ENCODE results near the gene EN2. TPM values are rescaled to one million over a fixed set of nuclear protein-coding genes. Genes with fewer than 3 reads are reported as not detected.

EN2 gene
- total RNA-seq, 1 donor from 2014 or later, result not detected

DNA sequence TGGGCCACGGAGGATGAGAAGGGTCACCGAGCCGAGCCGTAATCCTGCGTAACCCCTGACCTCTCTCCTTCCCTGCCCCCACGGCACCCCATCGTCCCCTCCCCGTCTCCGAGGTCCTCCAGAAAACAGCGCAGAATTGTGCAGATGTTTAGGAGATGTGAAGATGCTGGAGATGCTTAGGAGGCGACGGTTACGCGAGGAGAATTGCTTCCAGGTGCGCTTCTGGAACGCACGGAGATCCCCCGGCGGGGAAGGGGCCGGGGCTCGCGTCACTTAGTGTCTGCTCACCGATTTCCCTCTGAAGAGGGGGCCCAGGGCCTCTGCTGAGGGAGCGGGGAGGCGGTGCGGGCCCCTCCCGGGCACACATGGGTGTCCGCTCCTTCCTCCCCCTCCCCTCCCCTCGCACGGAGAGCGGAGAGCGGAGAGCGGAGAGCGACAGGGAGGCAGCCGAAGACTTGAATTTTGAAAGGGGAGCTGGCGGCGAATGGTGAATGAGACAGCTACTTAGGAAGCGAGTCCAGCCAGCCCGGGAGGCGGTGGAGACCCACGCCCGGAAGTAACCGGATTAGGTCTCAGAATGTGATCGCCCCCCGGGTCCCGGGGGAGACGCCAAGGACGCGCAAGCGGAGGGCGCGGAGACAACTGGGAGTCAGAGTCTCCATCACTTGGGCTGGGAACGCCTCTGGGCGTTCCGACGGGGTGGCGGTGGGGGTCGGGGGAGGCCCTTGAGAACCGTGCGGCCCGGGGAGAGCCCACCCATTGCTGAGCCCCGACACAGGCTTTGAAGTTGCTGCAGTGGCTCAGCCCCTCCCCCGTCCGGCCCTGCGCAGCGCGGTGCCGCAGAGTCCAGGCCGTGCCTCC is 8.7 kb upstream of the EN2 start:
- intact Hi-C loops (cut with DNase I), result no loop called here
- DNase-seq (ENCODE audit: low spot score), result no peak

DNA sequence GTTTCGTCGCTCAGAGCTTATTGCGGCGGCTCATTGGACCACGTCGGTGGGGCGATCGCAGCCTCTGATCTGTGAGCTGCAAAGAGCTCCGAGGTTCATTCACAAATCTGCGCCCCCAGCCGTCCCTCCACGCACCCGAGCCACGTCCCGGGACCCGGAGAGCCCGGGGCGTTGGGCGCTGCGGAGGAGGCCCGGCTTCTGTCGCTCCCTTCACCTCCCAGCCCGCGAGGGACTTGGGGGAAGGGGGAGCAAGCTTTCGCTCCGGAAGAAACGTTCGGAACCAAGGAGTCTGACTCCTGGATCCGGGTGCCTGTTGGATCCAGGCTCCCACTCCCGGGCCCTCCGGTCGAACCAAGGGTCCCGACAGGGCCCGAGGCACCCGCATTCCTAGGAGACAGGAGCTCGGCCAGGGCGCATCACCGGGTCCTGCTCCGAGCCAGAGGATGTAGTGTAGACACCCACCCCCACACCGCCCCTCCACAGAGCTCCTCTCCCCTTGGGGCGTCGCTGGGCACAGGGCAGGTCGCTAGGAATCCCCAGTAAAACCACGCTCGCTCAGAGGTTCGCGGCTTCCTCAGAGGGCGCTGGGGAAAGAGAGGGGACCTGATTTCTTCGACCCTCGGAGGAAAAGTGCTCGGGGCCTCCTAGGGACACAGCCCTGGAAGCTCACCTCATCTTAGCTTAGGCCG is 7.9 kb upstream of the EN2 start:
- no peak for DNase-seq (ENCODE audit: low spot score)
- intact Hi-C loops (cut with DNase I), result no loop called here

DNA sequence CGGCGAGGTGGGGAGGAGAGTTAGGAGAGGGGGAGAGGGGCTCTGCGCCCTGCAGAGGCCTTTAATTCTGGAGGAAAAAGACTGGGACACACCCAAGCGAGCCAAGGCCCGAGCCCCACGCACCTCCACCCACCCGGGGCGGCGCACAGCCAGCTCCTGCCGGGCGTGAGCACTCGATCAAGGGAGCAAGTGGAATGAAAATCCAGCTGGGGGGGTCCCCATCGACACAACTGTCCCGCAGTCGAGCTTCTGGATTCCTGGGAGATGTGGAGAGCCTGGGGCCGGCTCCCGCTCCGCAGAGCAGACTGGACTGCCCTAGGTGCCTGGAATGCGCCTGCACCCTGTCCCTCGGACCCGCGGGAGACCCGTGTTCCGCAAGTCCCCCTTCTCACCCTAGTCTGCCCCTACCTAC is 7.4 kb upstream of the EN2 start:
- no peak for DNase-seq (ENCODE audit: low spot score)

DNA sequence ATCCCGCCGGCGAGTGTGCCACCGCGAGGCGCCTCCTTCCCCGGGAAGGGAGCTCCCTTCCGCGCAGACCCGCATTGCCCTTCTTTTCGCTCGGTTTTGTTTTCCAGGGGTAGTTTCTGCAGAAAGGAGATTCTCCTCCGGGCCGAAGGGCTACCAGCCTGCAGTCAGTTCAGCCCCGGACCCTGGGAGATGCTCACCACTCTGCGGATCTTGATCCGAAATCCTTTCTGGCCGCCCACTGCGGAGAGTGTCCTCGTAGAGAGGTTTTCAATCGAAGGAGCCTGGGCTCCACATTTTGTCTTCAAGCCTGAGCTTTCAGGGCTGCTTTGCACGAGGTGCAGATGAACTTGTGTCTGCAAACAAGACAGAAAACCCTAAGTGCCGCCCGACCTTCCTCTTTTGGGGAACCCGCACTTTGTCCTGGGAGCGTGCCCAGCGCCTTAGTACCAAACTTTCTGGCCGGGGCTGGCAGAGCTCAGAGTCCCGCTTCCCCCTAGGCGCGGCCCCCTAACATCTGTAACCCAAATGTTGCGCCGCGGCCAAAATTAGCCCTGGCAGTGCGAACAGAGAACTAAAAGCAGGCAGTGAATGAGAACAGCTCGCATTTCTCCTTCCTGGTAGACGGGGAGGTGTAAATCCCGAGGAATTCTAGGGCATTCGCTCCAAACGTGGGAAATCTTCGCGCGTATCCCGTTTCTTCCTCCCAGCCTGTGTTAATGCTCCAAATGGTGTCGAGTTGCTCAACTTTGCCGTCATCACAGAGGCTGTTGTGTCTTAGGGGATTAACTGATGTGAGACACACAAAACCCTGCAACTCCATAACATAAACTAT is 6.7 kb upstream of the EN2 start:
- no peak for DNase-seq (ENCODE audit: low spot score)
- intact Hi-C loops (cut with DNase I), result no loop called here

More for the DNA sequence above, 7.4 kb upstream of the EN2 start:
- intact Hi-C loops (cut with DNase I), result no loop called here

DNA sequence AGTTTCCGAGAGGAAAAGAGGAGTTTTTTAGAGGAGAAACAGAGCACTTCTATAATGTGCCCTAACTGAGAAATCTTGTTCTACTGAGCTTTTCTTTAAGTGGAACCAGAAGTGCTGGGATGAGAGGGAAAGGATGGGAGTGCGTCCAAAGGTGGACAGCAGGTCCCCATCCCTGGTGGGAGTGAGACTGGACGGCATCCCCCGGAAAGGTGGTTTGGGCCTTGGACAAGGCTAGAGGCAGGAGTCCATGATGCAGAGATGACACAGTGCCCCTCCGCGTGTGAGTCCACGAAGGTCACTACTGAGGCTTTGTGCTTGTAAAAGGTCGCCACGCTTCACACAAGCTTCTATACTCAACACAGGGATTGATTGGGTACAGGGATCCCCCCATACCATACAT is 6.1 kb upstream of the EN2 start:
- intact Hi-C loops (cut with DNase I), result no loop called here
- no peak for DNase-seq (ENCODE audit: low spot score)

DNA sequence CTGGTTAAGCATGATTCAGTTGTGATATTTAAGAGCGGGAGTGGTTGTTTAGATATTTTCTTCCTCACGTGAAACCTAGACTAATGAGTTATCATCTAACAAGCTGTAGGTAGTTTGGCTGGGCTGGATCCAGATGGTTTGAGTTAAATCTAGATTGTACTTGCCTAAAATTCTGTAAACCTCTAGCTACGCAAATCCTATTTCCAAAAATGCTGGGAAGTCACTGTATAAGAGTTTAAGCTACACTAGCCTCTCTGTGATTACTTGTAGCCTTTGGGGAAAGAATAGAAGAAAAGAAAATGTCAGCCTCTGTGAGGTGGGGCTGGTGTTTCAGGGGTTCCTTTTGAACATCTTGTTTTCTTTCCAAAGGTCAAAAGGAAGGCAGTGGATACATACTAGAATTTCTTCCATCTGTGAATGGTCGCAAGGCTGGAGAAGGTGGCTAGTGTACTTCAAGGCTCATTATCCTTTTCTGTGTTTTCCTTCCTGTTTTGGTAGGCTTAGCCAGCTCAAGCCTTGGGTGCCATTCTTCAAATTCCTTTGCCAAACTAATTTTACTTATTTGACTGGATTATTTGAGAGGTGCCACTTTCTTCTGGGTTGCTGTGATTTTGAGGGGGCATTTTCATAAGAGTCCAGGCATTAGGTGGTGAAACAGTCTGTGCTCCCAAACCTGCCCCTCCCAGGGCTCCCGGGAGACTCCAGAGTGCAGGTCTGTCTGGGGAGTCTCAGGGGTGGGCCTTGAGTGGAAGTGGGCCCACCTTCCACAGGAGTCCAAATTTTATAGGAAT is 5.2 kb upstream of the EN2 start:
- intact Hi-C loops (cut with DNase I), result no loop called here
- DNase-seq (ENCODE audit: low spot score), result no peak

DNA sequence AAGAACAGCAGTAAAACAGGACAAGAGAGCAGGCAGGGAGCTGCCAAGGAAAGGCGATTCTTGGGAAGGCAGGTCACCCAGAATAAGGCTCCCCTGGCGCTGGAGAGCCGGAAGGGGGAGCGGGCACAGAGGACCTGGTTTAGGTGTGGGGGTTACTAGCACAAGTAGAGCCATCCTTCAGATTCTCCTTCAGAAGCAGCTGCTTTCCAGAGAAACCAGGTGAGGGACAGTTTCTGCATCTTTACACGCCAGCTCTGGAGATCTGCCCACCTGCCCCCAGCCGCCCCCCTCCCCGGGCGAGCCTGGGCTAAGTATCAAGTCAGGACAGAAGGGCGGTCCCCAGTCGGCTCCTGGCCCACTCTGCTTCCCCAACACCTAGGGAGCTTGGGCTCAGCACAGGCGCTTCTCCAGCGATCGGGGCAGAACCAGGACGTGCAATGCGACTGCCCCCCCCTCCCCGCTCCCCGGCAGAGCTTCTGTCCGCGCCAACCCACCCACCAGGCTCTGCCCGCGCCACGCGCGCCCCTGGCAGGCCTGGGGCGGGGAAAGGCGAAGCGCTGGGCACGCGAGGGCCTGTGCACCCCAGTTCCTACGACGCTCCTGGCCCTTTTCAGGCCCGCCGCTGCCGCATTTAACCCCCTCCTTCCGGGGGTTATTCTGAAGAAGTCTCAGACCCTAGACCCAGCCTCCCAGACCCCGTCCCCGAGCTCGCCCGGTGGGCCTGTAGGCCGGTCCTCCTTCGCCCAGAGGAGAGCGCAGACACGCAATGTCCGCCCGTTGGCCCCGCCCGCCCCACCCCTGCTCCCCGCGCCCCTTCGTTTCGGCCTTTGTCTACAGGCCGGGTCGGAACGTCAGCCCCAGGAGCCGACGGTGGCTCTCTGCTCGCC is 4.4 kb upstream of the EN2 start:
- no peak for DNase-seq (ENCODE audit: low spot score)
- intact Hi-C loops (cut with DNase I), result no loop called here

DNA sequence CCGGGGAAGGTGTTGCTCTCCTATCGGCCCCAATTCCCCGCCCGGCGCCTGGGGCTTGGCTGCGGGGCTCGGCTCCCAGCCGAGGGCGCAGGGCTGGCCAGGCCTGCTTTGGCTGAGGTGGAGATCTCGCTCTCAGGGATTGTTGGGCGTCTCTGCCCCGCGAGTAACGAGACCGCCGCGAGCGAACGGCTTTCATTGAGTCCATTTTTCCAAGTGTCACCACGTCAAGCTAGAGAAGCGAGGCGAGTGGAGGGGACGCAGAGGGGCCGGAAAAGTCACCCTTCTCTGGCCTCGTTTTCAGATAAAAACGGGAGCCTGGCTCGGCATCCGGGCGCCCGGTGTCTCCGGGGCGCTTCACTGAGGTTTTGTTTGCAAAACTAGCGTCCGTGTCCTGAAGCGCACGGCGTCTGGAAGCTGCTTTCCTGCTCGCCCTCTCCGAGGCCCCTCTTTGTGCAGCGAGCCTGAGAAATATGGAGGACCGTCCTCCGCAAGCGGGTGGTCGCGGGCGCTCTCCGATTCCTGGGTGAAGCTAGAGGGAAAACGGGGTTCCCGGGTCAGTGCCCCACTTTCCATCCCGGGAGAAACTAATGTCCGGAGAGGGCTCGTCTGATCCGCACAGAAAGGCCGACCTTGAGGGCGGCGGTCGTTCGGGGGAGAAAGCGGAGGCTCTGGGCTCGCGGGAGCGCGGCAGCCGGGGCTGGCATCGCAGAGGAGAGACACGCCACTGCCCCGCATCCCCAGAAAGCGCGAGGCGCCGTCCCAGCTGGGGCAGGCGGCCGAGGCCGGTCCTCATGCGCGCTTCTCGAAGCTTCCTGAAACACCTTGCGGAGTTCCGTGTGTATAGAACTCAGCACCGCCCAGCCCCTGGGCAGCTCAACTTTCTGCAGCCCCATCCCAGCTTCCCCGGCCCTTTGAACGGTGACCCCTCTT is 3.5 kb upstream of the EN2 start:
- DNase-seq (ENCODE audit: low spot score), result no peak
- intact Hi-C loops (cut with DNase I), result loop anchor here (5.0 kb wide), 1 partner anchor 53 kb away; no protein-coding TSS in a partner anchor

DNA sequence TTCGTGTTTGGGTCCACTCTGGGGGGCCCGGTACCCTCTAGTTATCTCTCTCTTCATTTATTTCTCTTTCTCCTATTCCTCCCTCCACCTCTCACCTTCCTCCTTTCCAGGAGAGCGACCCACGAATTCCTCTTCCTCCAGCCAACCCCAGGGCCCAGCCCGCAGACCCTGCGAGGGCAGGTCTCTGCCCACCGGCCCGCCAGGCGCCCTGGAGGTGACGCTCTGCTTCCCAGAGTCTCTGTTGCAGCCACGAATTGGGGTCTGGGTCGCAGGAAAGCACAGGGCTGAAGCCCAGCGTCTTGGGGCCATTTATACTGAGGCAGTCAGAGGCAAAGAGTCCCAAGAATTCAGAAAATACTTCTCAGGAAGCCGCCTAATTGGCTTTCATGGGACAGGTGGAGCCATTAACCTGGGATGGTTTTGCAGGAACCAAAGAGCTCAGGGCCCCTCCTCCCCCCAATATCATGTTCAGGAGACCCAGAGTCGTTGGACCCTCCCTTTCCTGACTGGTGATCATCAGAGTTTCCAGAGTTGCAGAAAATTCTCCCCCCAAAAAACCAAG is 2.7 kb upstream of the EN2 start:
- DNase-seq (ENCODE audit: low spot score), result no peak
- intact Hi-C loops (cut with DNase I), result loop anchor here (5.0 kb wide), 1 partner anchor 52 kb away; no protein-coding TSS in a partner anchor

DNA sequence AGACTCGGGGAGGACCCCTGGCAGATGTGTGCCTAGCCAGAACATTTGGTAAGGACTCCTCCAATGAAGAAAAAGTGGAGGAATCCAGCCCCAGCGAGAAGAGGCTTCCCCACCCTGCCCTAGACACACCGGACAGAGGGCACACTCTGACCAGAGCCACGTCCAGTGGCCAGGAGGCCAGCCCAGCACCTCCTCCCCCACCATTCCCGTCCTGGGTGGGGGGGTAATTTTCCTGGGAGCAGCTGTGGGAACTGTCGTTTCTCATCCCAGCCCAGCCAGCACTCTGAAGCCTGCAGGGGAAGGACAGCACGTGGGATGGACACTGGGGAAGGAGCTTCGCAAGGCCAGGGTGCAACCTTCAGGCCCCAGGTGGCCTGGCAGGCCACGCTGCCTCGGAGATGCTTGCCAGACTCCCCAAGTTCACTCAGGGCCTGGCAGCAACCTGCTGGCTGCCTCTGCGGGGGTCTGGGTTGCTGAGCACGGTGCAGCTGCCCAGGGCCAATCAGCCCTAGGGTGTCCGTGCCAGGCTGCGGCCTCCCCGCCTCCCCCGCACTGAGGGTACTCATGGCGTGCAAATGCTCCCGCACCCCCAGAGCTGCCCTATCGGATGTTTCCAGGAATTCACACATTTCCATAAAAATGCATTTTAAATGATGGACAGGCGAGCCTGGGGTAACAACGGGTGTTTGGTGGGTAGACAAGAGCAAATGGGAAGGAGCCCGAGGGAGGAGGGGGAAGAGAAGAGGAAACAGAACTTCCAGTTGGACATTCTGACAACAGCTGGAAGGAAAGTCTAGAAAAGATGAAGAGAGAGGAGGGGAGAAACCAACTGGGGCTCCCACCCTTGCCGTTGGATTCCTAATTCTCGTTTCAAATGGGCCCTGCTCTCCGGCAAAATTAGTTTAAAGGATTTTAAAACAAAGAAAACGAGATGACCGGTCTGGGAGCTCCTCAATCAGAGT is 1.9 kb upstream of the EN2 start:
- no peak for DNase-seq (ENCODE audit: low spot score)
- intact Hi-C loops (cut with DNase I), result loop anchor here (5.0 kb wide), 1 partner anchor 51 kb away; no protein-coding TSS in a partner anchor

DNA sequence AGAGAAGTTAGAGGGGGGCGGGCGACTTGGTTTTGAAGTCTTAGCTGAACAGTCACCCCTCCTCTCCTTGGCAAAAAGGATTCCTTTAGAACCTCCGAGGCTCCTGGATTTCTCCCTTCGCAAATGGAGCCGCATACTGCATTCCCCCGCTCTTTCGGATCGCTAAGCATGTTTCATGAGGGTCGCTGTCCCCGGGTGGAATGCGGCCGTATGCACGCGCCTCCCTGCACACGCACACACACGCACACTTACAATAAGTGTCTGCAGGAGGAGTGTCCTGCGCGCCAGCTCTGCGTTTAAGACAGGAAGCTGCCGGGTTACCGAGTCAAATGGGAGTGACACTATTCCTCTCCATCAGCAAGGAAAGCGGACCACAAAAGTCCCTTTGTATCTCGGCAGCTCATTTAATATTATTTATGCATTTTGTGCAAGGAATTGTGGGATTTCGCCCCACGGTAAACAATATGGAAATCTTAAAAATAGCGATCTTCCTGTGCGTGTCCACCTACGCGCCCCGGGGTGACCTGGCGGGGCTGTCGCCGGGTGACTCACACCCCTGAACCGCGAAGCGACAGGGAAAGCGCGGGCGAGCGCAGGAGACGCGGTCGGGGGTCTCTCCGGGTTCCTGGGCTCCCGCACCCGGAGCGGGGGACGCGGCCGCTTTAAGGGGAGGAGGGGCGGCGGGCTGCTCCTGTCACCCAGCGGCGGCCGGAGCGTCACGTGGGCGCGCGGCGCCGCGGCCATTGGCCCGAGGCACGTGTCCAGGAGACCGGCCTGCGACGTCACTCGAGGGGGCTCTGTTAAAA is 988 bp upstream of the EN2 start:
- intact Hi-C loops (cut with DNase I), result loop anchor here (5.0 kb wide), 1 partner anchor 50 kb away; no protein-coding TSS in a partner anchor

DNA sequence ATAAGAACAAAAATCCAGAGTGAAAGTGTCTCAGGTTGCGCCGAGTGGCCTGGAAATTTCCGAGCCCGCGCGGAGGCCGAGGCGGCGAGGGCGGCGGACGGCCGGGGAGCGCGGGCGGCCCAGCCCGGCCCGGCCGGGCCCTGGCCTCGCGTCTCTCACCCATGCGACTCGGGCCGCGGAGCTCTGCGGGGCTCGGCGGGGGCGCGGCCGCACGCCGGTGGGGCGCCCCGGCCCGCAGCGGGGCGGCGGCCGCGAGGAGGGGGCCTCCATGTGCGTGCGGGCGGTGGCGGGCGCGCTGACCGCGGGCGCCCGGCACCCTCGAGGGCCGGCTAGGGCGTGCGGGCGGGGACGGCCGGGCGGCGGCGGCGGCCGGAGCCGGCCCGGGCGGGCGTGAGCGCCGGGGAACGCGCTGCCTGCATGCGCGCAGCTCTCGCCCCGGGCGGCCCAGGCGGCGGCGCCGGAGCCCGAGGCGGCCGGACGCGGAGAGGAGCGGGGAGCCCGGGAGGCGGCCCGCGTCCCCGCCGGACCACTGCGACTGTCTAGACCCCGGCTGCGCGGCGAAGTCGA is 302 bp upstream of the EN2 start:
- intact Hi-C loops (cut with DNase I), result loop anchor here (5.0 kb wide), 1 partner anchor 50 kb away; no protein-coding TSS in a partner anchor
- no peak for DNase-seq (ENCODE audit: low spot score)

More for the DNA sequence above, 988 bp upstream of the EN2 start:
- peak; percentile 82 for DNase-seq (ENCODE audit: low spot score)

DNA sequence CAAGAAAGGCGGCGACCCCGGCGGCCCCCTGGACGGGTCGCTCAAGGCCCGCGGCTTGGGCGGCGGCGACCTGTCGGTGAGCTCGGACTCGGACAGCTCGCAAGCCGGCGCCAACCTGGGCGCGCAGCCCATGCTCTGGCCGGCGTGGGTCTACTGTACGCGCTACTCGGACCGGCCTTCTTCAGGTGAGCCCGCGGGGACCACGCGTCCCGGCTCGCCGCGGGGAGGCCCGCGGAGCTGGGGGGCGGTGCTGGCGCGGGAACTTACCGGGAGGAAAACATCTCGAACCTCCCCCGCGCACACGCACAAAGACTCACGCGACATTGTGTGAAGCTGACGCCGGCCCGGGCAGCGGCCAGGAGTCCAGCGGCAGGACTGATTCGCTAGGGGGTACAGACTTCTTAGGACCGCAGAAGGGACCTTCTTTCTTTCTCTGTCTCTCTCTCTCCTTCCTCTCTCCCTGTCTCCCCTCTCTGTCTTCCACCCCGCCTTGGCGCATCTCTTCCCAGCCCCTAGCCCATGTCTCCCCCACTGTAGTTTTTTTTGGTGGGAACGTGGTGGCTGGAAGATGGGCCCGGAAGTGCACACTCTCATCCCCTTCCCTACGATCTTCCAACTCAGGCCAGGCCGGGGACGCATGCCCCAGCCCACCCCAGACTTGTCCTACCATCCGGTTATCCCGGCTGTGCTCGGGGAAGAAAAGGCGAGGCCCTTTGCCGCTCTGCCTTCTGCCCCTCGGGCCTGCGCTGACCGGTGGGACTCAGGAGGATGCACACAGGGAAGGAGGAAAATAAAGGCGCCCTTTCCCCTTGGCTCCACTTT is 1.2 kb downstream of the EN2 start:
- DNase-seq (ENCODE audit: low spot score), result no peak
- intact Hi-C loops (cut with DNase I), result loop anchor here (5.0 kb wide), 1 partner anchor 48 kb away; no protein-coding TSS in a partner anchor

All from cardiac septum (tissue), 1 donor.